Astrocyte (in vitro differentiated cells and primary cell): ENCODE data around the gene TMEM128.

Source experiments
- CTCF ChIP-seq: IDR thresholded peaks from 2 replicates; pipeline ENCODE4 v1.5.1; 2011; ENCODE audit warnings: low read depth, mild to moderate bottlenecking, inconsistent platforms, low read length, moderate library complexity; ENCODE audit not compliant: insufficient read depth
- EZH2 ChIP-seq: IDR thresholded peaks from 2 replicates; pipeline ENCODE4 v1.6.1; 2012; ENCODE audit warnings: mild to moderate bottlenecking, low read length, inconsistent platforms; ENCODE audit not compliant: insufficient read depth

- no peak for TF ChIP-seq CTCF
- no peak for TF ChIP-seq EZH2
Measured at GRCh38 chr4:4288098-4288497, 40.1 kb upstream of the TMEM128 start.
